ENCODE data around the gene ZNF763.

The ZNF763 gene

GRCh38 chr19:11964496-11964857, 363 bp upstream of the ZNF763 start:
- Histone ChIP-seq H3K27ac (peak overlapping the region; percentile 100), H3K9me3 (no peaks in the 10 kb centered on the region), H3K4me3 (ENCODE audit: low read depth in 1 of 2, low read length in 1 of 2) (peak overlapping the region; percentile 86 to 90), H3K36me3 (peaks cover 3% of the 10 kb centered on the region), H3K4me1 (ENCODE audit: control insufficient read depth in 1 of 2, insufficient read depth in 1 of 2, low read depth in 1 of 2, low read length in 1 of 2) (peaks cover 19 to 24% of the 10 kb centered on the region in 2 experiments), H3K27me3 (no peaks in the 10 kb centered on the region)
- TF ChIP-seq, protein P1, sequence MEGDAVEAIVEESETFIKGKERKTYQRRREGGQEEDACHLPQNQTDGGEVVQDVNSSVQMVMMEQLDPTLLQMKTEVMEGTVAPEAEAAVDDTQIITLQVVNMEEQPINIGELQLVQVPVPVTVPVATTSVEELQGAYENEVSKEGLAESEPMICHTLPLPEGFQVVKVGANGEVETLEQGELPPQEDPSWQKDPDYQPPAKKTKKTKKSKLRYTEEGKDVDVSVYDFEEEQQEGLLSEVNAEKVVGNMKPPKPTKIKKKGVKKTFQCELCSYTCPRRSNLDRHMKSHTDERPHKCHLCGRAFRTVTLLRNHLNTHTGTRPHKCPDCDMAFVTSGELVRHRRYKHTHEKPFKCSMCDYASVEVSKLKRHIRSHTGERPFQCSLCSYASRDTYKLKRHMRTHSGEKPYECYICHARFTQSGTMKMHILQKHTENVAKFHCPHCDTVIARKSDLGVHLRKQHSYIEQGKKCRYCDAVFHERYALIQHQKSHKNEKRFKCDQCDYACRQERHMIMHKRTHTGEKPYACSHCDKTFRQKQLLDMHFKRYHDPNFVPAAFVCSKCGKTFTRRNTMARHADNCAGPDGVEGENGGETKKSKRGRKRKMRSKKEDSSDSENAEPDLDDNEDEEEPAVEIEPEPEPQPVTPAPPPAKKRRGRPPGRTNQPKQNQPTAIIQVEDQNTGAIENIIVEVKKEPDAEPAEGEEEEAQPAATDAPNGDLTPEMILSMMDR (IDR thresholded peaks at IDR 0.05), result no peak

- H3K9me3 ChIP-seq, result no peaks in the 10 kb centered on the region
- peaks cover 22 to 36% of the 10 kb centered on the region in 2 experiments for H3K4me1 ChIP-seq (ENCODE audit: control insufficient read depth in 1 of 2, insufficient read depth in 1 of 2, low read depth in 1 of 2, low read length in 1 of 2)
- TF ChIP-seq, protein P1 (IDR thresholded peaks at IDR 0.05), result no peak
- no peak overlapping the region for H3K4me3 ChIP-seq (ENCODE audit: low read depth in 1 of 2, low read length in 1 of 2)
- H3K27ac ChIP-seq, result peak overlapping the region; percentile 86
- H3K27me3 ChIP-seq, result no peaks in the 10 kb centered on the region
- H3K36me3 ChIP-seq, result no peaks in the 10 kb centered on the region
Measured at GRCh38 chr19:11970174-11970573, 5.3 kb downstream of the ZNF763 start.

DNA sequence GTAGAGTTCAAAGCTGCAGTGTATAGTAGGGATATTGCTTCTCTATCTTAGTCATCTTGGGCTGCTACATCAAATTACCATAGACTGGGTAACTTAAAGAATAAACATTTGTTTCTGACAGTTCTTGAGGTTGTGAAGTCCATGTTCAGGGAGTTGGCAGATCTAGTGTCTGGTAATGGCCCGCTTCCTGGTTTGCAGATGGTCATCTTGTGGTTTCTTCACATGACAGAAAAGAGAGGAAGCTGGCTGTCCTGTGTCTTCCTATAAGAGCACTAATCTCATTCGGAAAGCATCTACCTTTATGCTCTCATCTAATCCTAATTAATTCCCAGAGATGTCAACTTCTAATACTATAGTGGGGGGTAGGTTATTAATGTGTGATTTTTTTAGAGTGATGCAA, 6.2 kb downstream of the ZNF763 start:
- TF ChIP-seq, protein P1 (IDR thresholded peaks at IDR 0.05), result no peak
- H3K4me1 ChIP-seq (ENCODE audit: control insufficient read depth in 1 of 2, insufficient read depth in 1 of 2, low read depth in 1 of 2, low read length in 1 of 2), result peaks cover 20 to 32% of the 10 kb centered on the region in 2 experiments
- no peaks in the 10 kb centered on the region for H3K27me3 ChIP-seq
- peak overlapping the region in 1 of 2 experiments; percentile 23 for H3K4me3 ChIP-seq (ENCODE audit: low read depth in 1 of 2, low read length in 1 of 2)
- peak overlapping the region; percentile 86 for H3K27ac ChIP-seq
- H3K36me3 ChIP-seq, result no peaks in the 10 kb centered on the region
- H3K9me3 ChIP-seq, result no peaks in the 10 kb centered on the region

DNA sequence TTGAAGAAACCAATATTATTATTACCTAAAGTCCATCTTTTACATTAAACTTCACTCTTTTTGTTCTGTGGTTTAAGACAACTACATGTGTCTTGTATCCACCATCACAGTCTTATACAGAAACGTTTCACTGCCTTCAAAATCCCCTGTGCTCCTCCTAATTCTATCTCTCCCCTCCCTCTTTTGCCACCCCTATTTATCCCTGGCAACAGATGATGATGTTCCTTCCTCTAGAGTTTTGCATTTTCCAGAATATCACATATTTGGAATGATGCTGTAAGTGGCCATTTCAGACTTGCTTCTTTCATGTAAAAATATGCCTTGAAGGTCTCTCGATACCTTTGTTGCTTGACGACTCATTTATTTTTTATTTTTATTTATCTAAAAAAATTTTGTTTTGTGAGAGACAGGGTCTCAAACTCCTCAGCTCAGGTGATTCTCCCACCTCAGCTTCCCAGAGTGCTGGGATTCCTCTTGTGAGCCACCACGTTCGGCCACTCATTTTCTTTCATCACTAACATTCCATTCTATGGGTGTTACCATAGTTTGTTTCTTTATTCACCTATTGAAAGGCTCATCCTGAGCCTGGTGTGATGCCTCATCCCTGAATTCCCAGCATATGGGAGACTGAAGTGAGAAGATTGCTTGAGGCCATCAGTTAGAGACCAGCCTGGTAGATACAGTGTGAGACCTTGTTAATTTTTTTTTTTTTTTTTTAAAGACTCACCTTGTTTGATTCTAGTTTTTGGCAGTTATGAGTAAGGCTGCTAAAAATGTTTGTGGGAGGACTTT, 8.4 kb downstream of the ZNF763 start:
- peaks cover 30 to 39% of the 10 kb centered on the region in 2 experiments for H3K4me1 ChIP-seq (ENCODE audit: control insufficient read depth in 1 of 2, insufficient read depth in 1 of 2, low read depth in 1 of 2, low read length in 1 of 2)
- H3K27me3 ChIP-seq, result no peaks in the 10 kb centered on the region
- H3K9me3 ChIP-seq, result peaks cover 8% of the 10 kb centered on the region
- no peak overlapping the region for H3K4me3 ChIP-seq (ENCODE audit: low read depth in 1 of 2, low read length in 1 of 2)
- TF ChIP-seq, protein P1 (IDR thresholded peaks at IDR 0.05), result no peak
- no peaks in the 10 kb centered on the region for H3K36me3 ChIP-seq
- no peak overlapping the region for H3K27ac ChIP-seq

GRCh38 chr19:11978492-11979100, 13.8 kb downstream of the ZNF763 start:
- H3K27me3 ChIP-seq, result no peaks in the 10 kb centered on the region
- no peak overlapping the region for H3K27ac ChIP-seq
- peaks cover 15 to 16% of the 10 kb centered on the region in 2 experiments for H3K4me1 ChIP-seq (ENCODE audit: control insufficient read depth in 1 of 2, insufficient read depth in 1 of 2, low read depth in 1 of 2, low read length in 1 of 2)
- H3K36me3 ChIP-seq, result no peaks in the 10 kb centered on the region
- H3K9me3 ChIP-seq, result peaks cover 35% of the 10 kb centered on the region
- TF ChIP-seq, protein P1 (IDR thresholded peaks at IDR 0.05), result no peak
- no peak overlapping the region for H3K4me3 ChIP-seq (ENCODE audit: low read depth in 1 of 2, low read length in 1 of 2)

Data from neutrophil (primary cell).